CD4-positive, alpha-beta T cell treated with Interleukin-6 for 4 hours (primary cell): ENCODE data around the gene CDK18.

ENCODE experiments used
- DNase-seq: peaks from one replicate; pipeline ENCODE4 v3.0.0-alpha.2; 2020; ENCODE audit warnings: mixed read lengths

The CDK18 gene

GRCh38 chr1:205572421-205572820 lies 68.0 kb downstream of the CDK18 start:
- no peak for DNase-seq

DNA sequence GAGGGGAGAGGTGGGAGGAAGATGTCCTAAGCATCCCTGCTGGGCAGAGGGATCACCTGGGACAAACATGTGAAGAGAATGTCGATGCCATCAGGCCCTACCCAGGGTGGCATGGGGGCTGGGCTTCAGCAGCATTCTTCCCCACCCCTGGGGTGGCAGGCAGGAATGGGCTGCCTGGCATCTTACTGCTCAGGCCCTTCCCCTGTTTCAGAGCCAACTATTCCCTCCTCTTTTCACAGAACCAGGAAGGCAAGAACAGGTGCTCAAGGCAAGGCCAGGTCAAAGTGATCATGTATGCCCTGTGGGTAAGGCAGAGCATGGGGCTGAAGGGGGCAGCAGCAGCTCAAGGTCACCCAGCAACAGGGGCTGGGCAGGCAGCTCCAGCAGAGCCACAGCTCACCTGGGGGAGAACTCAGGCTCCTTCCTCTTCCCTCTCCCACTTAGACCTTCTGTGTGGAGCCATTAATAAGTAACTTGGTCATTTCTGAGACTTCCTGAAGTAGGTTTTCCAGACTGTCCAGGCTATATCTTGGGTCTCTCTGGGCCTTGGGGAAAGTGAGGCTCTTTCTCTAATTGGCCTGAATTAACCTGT lies 70.9 kb downstream of the CDK18 start:
- no peak for DNase-seq

DNA sequence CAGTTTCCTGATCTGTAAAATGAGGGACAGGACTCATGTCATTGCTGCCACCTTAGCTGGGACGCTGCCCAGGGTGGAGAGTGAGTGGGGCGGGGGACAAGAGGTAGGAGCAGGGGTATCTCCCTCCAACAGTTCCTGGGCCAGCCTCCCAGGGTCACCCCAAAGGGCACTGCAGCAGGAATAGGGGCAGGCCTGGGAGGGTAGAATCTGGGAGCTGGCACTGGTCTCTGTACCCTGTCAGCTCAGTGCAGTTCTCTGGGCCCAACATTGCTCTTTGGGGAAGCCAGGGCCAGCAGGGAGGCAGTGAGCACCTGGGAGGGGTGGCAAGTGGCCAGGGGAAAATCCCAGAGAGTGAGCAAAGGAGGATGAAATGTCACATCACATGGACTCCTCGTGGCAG lies 71.5 kb downstream of the CDK18 start:
- DNase-seq, result no peak

- no peak for DNase-seq
These were observed 72.6 kb downstream of the CDK18 start for GRCh38 chr1:205576805-205577761.

DNA sequence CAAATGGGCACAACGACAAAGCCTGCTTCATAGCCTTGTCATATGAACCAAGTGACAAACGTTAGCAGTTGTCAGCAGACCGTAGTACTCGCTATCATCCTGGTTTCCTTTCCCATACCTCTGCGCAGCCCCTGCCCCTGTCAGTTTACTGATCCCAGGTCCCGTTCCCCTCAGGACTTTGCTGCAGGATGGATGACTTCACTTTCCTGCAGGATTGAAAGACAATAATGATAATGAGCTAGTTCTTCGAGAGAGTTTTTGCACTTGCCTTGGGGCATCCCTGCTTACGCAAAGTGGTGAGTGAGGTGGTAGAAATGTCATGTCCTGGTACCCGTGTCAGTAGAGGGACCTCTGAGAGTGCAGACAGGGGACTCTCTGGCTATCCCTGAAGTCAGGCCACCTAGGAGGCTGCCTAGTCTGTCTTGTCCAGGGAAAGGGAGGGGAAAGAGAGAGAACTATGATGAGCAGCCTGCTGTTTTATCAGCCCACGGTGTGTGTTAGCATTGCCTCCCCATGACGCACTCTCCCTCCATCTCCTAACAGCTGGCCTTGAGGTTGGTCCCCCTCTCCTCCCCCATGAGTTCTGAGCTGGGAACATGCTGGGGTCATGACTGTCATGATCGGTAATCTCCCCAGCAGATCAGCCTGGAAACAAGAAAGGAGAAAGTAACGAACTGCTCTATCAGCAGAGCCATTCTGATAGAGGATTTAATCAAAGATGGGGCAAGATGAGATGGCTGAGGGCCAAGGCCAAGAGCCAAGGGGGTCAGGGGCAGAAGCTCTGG lies 73.6 kb downstream of the CDK18 start:
- no peak for DNase-seq

DNA sequence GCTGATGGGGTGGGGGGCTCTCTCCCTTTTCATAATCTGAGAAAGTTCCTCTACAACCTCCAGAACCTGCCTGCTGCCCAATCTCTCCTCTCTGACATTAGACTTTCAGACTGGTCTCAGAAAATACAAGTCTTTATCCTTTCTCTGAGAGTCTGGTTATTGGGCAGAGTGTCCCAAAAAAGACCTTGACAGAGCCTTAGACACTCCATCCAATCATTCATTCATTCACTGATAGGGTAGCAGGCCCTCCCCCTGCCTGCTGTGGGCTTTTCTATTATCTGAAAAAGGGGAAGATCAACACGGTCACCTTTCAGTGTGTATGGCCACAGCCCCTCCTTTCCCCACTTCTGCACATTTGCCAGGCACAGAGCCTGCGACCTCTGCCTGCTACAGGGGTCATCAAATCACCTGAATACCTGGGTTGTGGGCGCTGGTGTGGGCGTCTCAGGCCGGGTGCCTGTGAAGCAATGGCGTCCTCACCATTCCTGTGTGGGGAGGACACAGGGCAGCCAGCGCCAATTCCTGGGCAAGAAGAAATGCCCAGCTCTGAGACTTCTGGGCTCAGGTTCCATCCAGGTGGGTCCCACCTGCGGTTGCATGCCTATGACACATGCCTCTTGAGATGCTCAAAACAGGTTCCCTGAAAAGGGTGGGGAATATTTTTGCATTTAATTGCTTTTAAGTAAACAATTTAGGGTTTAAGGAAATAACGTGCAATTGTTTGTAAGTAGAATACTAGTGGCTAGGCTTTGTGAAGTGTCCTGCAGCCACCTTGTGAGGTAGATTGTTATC lies 74.5 kb downstream of the CDK18 start:
- no peak for DNase-seq

DNA sequence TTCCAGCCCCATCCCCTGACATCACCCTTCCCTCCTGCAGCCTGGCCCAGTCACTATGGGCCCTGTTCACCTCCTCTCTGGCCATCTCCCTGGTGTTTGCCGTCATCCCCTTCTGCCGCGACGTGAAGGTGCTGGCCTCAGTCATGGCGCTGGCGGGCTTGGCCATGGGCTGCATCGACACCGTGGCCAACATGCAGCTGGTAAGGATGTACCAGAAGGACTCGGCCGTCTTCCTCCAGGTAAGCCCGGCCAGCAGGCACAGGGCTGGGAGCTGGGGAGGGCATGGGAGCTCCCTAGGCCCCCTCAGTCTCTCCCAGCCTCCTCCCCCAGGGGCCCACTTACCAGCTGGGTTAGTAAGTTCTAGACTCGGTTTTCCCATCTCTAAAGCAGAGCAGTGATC lies 75.2 kb downstream of the CDK18 start:
- DNase-seq, result no peak

DNA sequence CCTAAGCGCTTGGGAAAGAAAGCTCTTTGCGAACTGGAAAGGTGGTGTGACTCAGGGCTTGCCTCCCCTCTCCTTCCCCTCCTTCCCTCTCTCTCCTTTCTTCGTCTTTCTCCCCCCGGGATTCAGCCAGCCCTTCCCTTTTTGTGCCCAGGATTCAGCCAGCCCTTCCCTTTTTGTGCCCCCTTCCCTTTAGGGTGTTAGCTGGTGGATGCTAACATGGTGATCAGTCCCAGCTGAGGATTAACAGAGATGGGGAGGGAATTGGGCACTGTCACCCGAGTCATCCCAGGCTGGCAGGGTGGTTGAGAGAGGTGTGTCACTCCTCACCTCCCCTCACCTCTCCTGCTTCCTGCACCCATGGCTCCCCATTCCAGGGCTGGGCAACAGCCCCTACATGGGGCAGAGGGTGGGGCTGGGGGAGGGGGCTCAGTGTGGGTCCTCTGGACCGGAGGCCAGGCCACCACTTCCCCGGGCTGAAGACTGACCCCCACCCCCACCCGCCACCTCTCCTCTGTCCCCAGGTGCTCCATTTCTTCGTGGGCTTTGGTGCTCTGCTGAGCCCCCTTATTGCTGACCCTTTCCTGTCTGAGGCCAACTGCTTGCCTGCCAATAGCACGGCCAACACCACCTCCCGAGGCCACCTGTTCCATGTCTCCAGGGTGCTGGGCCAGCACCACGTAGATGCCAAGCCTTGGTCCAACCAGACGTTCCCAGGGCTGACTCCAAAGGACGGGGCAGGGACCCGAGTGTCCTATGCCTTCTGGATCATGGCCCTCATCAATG lies 75.9 kb downstream of the CDK18 start:
- no peak for DNase-seq

DNA sequence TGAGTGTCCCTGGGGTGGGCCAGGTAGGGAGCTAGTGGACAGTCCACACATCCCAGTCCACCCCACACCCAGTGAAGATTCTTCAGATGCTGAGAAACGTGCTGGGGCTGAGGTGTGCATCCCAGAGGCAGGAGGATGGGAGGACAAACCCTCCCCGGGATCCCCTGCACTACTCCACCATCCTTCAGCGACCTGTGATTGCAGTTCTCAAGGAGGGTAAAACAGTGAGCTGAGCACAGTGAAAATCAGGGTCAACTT lies 76.4 kb downstream of the CDK18 start:
- no peak for DNase-seq

GRCh38 chr1:205581321-205581980 lies 77.0 kb downstream of the CDK18 start:
- no peak for DNase-seq

GRCh38 chr1:205582046-205582445 lies 77.6 kb downstream of the CDK18 start:
- DNase-seq, result no peak
